NCI-H1417 treated with DMSO at 0.1 percent for 48 hours (cell line): ENCODE data around the gene DDX20.
"Not testable (repeated sequence)": the region's sequence is repeated elsewhere in the genome, so short reads cannot be mapped to it uniquely, and the experiment has no call there.

Source experiments
- DNase-seq: peaks from one replicate; lab custom pipeline; 2025; lab: John Stamatoyannopoulos, UW

DDX20 gene

GRCh38 chr1:111733992-111734341, 21.7 kb upstream of the DDX20 start:
- DNase-seq = no peak

- no peak for DNase-seq
These were observed 21.3 kb upstream of the DDX20 start for GRCh38 chr1:111734426-111734825.

- no peak for DNase-seq
These were observed 20.8 kb upstream of the DDX20 start for GRCh38 chr1:111734856-111735255.

DNA sequence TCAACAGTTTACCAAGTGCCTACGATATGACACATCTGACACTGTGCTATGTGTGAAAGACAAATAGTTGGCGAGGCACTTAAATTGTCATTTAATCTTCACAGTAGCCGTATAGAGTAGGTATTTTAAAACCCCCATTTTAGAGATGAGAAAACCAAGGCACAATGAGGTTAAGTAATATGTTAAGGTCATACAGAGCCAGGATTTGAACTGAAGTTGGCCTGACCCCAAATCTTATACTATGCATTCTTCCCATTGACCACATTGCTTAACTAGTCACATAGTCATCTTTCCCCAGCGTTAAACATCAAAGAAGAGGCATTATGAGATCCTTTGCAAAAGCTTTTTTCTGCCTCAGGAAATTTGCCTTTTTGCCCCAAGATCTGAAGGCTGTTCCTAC, 20.4 kb upstream of the DDX20 start:
- DNase-seq = no peak

- no peak for DNase-seq
These were observed 19.7 kb upstream of the DDX20 start for GRCh38 chr1:111735858-111736544.

DNA sequence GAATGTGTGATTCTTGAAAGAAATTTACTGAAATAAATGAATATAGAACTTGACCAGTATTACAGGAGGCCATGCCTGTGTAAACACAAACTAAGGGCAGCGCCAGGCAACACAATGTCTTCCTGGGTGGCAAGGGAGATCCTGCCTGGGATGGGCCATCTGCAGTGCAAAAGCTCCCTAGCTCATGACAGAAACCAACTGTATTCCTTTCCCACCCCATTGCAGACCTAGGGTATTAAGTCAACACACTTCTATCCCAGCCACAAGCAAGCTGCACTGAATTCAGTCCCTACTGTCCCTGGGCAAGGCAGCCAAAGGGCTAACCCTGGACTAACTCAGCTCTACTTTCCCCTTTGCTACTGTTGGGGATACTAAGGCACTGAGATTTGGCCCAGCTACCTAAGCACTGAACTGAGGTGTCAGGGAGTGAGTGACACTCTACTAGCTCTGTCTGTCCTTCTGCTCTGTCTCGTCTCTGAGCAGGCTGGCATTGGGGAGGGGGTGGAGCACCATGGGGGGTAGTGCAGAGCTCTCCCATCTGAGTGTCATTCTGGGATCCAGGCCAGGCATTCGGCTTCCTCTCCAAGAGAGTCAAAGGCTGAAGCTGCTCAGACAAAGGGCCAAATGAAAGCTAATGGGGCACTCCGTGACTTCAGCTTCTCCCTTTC, 19.0 kb upstream of the DDX20 start:
- DNase-seq = no peak

DNA sequence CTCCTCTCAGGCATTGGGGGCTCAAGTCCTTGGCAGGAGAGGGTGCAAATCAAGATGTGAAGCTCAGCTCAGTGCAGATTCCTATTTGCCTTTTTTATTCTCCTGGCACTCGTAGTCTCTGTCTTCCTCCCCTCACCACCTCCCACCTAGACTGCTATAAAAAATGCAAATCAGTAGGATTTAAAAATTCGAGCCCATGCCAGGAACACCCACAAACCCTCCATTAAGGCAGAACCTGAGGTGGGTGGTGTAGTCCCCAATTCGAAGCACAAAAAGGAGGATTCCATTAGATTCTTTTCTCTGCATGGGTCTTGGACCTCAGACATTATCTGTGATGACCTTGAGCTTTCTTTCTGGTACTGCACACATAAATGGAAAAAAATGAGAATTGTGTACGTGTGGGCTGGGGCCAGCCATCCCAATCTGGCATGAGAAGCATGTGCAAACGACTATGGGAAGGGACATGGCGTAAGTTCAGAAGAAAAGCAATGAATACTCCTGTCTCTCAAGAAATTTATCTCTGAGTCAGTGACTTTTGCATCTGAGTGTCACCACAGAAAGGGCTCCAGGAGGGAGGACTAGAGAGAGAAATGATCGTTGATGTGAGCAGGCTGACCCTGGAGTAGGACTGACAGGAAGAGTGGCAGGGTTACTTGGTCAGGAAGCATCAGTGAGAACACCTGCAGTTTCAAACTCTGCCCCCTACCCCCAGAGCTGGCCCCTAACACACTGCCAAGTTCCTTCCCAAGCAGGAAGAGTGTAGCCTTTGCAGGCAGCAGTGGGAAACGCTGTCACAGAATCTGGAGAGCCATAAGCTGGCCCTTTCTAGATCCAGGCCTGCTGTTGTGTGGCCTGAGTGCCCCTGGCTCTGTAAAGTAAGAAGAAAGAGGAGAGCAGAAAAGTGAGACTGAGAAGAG, 18.2 kb upstream of the DDX20 start:
- no peak for DNase-seq

DNA sequence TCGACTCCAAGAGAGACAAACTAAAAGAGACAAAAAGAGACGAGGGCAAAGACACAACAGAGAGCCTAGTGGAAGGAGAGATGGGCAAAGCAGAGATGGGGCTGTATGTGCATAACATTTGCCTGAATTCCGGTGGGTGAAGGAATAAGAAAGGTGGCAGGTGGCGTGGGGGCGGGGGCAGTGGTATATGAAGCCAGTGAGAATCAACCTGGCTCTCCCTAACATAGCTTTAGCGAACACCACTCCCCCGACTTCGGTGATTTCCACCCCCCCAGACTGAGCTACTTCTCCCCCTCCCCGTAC, 17.6 kb upstream of the DDX20 start:
- DNase-seq = no peak

DNA sequence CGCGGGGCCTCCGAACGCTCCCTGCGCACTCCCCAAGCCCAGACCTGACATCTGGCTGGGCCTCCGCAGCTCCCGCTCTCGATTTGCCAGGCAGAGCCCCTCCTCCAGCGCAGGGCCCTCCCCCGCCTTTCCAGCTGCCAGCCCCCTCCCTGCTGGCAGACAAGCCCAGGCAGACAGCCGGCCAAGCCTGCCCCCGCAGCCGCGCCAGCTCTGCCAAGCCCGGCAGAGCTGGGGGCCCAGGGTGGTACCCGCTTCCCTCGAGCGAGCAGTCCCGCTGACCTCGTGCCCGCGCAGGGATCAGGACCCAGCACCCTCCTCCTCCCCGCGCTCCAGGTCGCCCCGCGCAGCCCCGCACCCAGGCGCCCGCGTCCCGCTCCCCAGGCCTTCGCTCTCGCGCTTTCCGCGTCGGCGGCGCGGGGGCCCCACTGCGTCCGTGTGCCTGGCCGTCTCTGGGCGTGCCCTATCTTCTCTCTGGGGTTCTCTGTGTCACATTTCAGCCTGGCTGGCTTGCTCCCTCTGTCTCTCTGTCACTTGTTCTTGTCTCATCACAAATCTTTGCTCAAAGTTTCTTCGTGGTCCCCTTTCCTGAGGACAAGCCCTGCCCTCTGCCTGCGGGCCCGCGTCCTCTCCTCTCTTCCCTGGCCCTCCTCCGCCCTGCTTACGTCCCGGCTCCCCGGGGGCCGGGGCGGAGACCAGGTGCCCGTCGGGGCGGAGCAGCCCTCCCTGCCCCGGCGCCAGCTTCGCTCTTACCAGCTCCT, 17.1 kb upstream of the DDX20 start:
- DNase-seq = no peak

GRCh38 chr1:111739194-111739924, 16.3 kb upstream of the DDX20 start, which contains the start of gene INKA2:
Gene INKA2 (minus strand): TSS chr1:111739395. CDS start chr1:111739242, 153 bp downstream.
- DNase-seq = peak; percentile 60

DNA sequence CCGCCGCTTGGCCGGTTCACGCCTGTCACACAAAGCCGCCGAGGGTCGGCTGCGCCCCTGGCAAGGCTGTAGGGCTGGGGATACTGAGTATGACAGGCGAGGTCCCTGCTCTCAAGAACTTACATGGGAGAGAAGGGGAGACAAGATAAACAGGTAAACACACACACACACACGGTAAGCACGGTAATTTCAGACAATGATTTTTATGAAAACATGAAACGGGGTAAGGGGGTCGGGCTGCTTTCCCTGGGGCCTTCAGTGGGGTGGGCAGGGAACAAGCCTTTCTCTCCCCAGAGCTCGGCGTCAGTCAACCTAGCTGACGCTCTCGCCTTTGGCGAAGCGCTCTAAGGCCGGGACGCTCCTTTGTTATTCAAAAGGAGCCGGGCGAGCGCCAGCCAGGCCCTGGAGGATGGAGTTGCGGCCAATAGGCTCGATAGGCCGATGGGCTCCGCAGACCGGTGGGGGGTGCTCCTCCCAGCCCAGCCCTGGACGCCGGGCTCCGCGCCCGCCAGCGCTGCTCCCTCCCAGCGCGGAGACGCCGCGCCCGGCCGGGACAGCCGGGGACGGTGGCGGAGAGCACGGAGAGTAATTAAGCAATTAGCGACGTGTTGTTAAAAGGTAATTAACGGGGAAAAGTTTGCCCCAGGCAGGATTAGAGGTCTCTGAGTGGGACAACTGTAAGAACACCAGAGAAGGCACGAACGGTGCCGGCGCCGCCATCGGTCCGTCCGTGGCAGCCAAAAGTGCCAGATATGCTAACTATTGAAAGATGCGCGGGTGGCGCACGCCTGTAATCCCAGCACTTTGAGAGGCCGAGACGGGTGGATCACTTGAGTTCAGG, 15.6 kb upstream of the DDX20 start:
- no peak for DNase-seq

GRCh38 chr1:111742292-111742691, 13.4 kb upstream of the DDX20 start:
- not testable (repeated sequence) for DNase-seq

GRCh38 chr1:111742938-111743549, 12.7 kb upstream of the DDX20 start:
- DNase-seq = no peak

- DNase-seq = no peak
These were observed 12.0 kb upstream of the DDX20 start for GRCh38 chr1:111743679-111744101.

DNA sequence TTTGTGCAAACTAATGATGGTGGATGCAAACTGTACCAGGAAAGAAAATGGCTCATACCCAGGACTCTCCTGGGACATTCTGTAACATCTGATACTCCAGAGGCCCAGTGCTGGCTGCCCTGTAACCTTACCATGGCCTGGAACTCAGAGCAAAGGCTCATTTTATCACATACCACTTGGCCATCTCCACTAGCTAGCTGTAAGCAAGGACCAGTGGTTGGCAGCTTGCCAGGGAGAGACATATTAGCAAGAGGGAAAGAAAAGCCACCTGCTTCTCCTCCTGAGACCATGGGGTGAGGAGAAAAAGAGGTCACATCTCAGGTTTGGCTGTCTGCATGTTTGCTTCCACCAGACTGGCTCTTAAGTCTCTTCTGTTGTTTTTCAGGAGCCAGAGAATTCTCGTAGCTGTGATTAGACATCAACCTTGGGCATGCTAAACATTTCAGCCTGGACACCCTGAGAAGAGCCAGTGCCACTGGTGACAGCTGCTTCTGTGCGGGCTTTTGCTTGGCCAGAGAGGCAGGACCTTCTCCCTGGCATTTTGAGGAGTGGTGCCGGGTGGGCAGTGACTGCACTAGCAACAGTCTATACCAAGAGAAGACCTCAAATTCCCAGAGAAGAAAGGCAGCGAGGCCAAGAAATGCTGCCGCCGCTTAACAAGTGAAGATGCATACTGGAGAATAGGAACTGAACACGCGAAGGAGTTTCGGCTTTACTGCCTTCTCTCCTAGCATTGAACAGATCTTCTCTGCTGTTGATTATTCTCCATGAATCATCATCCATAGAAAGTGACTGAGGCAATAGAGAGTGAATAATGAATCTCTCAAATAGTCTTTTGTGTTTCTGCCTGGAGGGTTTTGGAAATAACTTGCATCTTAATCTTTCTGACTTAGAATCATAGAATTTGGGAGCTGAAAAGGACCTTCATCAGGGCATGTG, 9.8 kb upstream of the DDX20 start:
- no peak for DNase-seq

DNA sequence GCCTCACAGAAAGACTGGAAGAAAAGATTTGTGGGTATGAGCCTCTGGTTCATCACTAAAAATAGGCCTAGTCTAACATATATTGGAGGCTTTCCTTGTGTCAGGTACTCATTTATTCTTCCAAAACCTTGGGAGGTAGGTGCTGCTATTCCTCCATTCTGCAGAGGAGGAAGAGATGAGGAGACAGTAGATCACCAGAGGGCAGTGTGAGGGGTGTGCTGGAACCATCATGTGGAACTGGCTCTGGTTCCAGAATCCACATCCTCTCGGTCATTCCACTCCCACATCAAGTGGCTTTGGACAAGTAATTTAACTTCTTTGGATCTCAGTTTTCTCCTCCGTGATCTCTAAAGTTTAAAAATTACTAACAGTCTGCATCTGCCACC, 9.1 kb upstream of the DDX20 start:
- no peak for DNase-seq

DNA sequence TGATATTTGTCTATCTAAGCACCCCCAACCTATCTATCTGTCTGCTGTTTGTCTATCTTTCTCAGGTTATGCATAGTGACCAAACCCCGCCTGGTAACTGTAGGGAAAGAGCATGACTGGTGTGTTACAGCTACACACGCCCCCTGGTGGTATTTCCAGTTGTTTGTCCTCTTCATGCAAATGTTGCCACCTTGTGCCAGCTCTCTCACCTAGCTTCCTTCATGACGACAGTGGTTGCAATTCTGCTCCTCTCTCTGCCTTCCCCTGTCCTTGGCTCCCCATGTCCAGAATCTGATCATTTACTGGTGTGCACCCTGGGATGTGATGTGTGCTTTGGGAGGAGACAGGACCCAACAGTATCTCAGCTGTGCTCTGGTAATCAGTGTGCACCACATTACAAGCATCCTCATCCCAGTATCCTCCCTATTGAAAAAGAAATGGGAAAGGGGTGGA, 8.4 kb upstream of the DDX20 start:
- DNase-seq = no peak

DNA sequence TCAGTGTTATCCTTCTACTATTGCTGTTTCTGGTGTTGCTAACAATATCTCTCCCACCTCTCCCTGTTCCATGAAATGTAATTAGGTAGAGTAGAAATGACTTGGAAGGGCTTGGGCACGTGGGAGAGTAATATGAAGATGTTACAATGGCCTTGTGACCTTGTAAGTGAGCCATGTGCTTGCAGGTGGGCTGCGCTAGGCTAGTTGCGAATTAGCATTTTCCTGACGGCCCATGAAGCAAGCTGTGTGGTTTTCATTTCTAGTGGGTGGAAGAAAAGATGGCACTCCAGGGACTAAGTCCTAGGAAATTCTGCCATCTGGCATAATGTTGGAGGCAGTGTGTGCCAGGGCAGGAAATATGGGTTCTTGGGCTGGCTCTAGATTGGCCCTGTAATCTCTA, 7.8 kb upstream of the DDX20 start:
- DNase-seq = no peak

- no peak for DNase-seq
These were observed 6.1 kb upstream of the DDX20 start for GRCh38 chr1:111749628-111750027.
